ENCODE data around the gene NDUFA13. TPM values are rescaled to one million over a fixed set of nuclear protein-coding genes. Genes with fewer than 3 reads are reported as not detected.

Gene NDUFA13
- total and polyA plus RNA-seq, 12 donors, result 17.0 to 558 (median 326) TPM

DNA sequence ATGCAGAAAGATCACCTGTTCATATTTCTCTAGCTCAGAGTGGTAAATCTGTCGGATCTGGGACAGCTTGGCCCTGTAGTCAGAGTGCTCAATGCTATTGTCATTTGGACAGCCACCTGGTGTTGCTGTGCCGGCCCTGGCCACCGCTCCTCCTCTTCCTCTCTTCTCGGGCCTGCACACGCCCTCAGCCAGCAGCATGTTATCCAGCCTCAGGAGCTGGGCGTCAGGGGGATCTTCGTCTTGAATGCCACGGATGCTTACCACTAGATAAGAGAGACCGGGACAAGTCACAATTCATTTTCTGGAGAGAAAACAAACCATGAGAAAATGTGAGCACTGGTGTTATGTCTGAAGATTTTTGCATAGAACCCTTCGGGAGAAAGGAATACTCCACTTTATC, 54.5 kb downstream of the NDUFA13 start:
- Histone ChIP-seq H3K36me3 (replicated peaks in 1 of 2) (no peaks in the 10 kb centered on the region), H3K27ac (no peak overlapping the region), H3K9me3 (replicated peaks in 1 of 3) (no peaks in the 10 kb centered on the region), H3K4me3 (no peak overlapping the region), H3K27me3 (no peaks in the 10 kb centered on the region), H3K4me1 (replicated peaks in 1 of 2) (no peaks in the 10 kb centered on the region)
- intact Hi-C loops (cut with DNase I), result no loop called here
- TF ChIP-seq POLR2A (IDR thresholded peaks at IDR 0.05) (no peak), CTCF (IDR thresholded peaks at IDR 0.05) (no peak)
- 78 to 85% (median 79%) methylated on average over 7 to 10 of the region's 10 CpGs for WGBS, 4 donors
- no peak for DNase-seq

DNA sequence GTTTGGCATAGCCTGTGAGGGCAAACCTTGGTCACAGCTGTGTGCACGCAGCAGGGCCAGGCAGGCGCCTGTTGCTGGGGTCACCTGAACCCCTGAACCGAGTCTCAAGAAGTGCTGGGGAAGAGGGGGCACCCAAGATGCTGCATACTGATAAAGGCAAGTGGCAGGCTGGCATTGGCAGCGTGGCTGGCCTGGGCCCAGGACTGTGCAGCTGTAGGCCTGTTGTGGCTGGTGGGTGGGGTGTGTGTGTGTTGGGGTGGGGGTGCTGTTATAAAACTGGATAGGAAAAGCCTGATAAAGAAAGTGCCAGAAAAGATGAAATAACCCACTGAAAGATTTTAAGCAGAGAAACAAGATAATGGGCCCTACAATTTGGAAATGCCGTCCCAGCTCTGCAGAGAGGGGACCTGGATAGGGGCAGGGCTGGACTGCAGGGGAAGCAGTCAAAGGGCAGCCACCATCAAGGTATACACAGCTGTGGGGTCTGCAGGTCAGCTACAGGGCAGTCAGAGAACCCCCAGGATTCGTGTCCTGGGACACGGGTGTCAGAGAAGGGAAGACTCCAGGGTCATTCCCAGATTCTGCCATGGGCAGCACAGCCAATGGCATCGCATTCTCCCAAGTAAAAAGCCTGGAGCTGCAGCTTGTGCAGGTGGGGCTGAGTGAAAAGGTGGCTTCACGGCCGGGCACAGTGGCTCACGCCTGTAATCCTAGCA, 55.2 kb downstream of the NDUFA13 start:
- Histone ChIP-seq H3K27me3 (no peaks in the 10 kb centered on the region), H3K9me3 (replicated peaks in 1 of 3) (no peaks in the 10 kb centered on the region), H3K36me3 (replicated peaks in 1 of 2) (no peaks in the 10 kb centered on the region), H3K4me1 (replicated peaks in 1 of 2) (no peaks in the 10 kb centered on the region), H3K27ac (no peak overlapping the region), H3K4me3 (no peak overlapping the region)
- no peak for DNase-seq
- 78 to 87% (median 86%) methylated on average over 9 to 11 of the region's 11 CpGs for WGBS, 4 donors
- intact Hi-C loops (cut with DNase I), result no loop called here
- TF ChIP-seq POLR2A (IDR thresholded peaks at IDR 0.05) (no peak), CTCF (IDR thresholded peaks at IDR 0.05) (no peak)

- Histone ChIP-seq H3K36me3 (replicated peaks in 1 of 2) (no peaks in the 10 kb centered on the region), H3K4me3 (no peak overlapping the region), H3K27ac (no peak overlapping the region), H3K4me1 (replicated peaks in 1 of 2) (no peaks in the 10 kb centered on the region), H3K27me3 (no peaks in the 10 kb centered on the region), H3K9me3 (replicated peaks in 1 of 3) (no peaks in the 10 kb centered on the region)
- 79 to 91% (median 84%) methylated on average over 6 of the region's 6 CpGs for WGBS, 4 donors
- no peak for TF ChIP-seq POLR2A (IDR thresholded peaks at IDR 0.05)
- no peak for TF ChIP-seq CTCF (IDR thresholded peaks at IDR 0.05)
- intact Hi-C loops (cut with DNase I), result no loop called here
- no peak for DNase-seq
Measured at GRCh38 chr19:19575411-19575810, 59.4 kb downstream of the NDUFA13 start.

Other genes with a start within 250 kb of the NDUFA13 start
- 1 to 10 TPM in 2 of 9 donors, under 1 TPM in 3, not detected in 4; 0.28 to 1.1 (median 0.74) TPM for gene TM6SF2, start 242.9 kb upstream of the NDUFA13 start, total RNA-seq
- 1 to 10 TPM in 2 of 3 donors, under 1 TPM in 1; 0.26 to 5.3 (median 1.3) TPM for gene TM6SF2, start 242.9 kb upstream of the NDUFA13 start, polyA plus RNA-seq
- gene SUGP1, start 195.7 kb upstream of the NDUFA13 start, total RNA-seq, result 10 to 100 TPM; 25.5 to 74.7 (median 53.9) TPM
- gene SUGP1, start 195.7 kb upstream of the NDUFA13 start, polyA plus RNA-seq, result 100 to 1,000 TPM in 1 of 3 donors, 10 to 100 TPM in 2; 55.9 to 130 (median 91.0) TPM
- 10 to 100 TPM; 25.5 to 64.8 (median 48.8) TPM for gene MAU2, start 195.4 kb upstream of the NDUFA13 start, total RNA-seq
- 10 to 100 TPM; 14.9 to 41.3 (median 29.5) TPM for gene MAU2, start 195.4 kb upstream of the NDUFA13 start, polyA plus RNA-seq
- 100 to 1,000 TPM in 1 of 9 donors, 10 to 100 TPM in 8; 17.8 to 125 (median 65.3) TPM for gene GATAD2A, start 110.5 kb upstream of the NDUFA13 start, total RNA-seq
- 10 to 100 TPM; 17.0 to 35.1 (median 20.9) TPM for gene GATAD2A, start 110.5 kb upstream of the NDUFA13 start, polyA plus RNA-seq
- gene TSSK6, start 677 bp upstream of the NDUFA13 start, total RNA-seq, result 10 to 100 TPM in 1 of 9 donors, 1 to 10 TPM in 6, under 1 TPM in 2; 0.61 to 50.5 (median 3.5) TPM
- 1 to 10 TPM in 1 of 3 donors, under 1 TPM in 1, not detected in 1; 0.37 to 1.0 TPM for gene TSSK6, start 677 bp upstream of the NDUFA13 start, polyA plus RNA-seq
- 1 to 10 TPM in 5 of 9 donors, under 1 TPM in 4; 0.36 to 5.7 (median 1.1) TPM for gene YJEFN3, start 12.7 kb downstream of the NDUFA13 start, total RNA-seq
- gene YJEFN3, start 12.7 kb downstream of the NDUFA13 start, polyA plus RNA-seq, result 10 to 100 TPM in 1 of 3 donors, 1 to 10 TPM in 1, under 1 TPM in 1; 0.77 to 30.2 (median 6.1) TPM
- under 1 TPM in 2 of 9 donors, not detected in 7; 0.22 to 0.43 TPM for gene CILP2, start 22.0 kb downstream of the NDUFA13 start, total RNA-seq
- under 1 TPM in 2 of 3 donors, not detected in 1; 0.13 to 0.24 TPM for gene CILP2, start 22.0 kb downstream of the NDUFA13 start, polyA plus RNA-seq
- gene PBX4, start 102.5 kb downstream of the NDUFA13 start, total RNA-seq, result under 1 TPM in 6 of 9 donors, not detected in 3; 0.28 to 0.86 (median 0.66) TPM
- 1 to 10 TPM in 2 of 3 donors, not detected in 1; 2.9 to 6.3 TPM for gene PBX4, start 102.5 kb downstream of the NDUFA13 start, polyA plus RNA-seq
- gene LPAR2, start 112.0 kb downstream of the NDUFA13 start, total RNA-seq, result 1 to 10 TPM in 8 of 9 donors, under 1 TPM in 1; 0.95 to 5.1 (median 3.6) TPM
- 10 to 100 TPM in 1 of 3 donors, 1 to 10 TPM in 1, under 1 TPM in 1; 0.93 to 10.5 (median 3.8) TPM for gene LPAR2, start 112.0 kb downstream of the NDUFA13 start, polyA plus RNA-seq
- 10 to 100 TPM in 5 of 9 donors, 1 to 10 TPM in 3, under 1 TPM in 1; 0.44 to 17.0 (median 10.3) TPM for gene GMIP, start 127.4 kb downstream of the NDUFA13 start, total RNA-seq
- gene GMIP, start 127.4 kb downstream of the NDUFA13 start, polyA plus RNA-seq, result 10 to 100 TPM in 1 of 3 donors, 1 to 10 TPM in 2; 2.7 to 13.8 (median 3.2) TPM
- gene ATP13A1, start 147.5 kb downstream of the NDUFA13 start, total RNA-seq, result 100 to 1,000 TPM in 4 of 9 donors, 10 to 100 TPM in 5; 21.1 to 195 (median 78.3) TPM
- 100 to 1,000 TPM in 2 of 3 donors, 10 to 100 TPM in 1; 18.7 to 132 (median 103) TPM for gene ATP13A1, start 147.5 kb downstream of the NDUFA13 start, polyA plus RNA-seq
- 1 to 10 TPM; 1.3 to 9.8 (median 6.4) TPM for gene ZNF101, start 152.6 kb downstream of the NDUFA13 start, total RNA-seq
- gene ZNF101, start 152.6 kb downstream of the NDUFA13 start, polyA plus RNA-seq, result 10 to 100 TPM in 1 of 3 donors, 1 to 10 TPM in 2; 6.0 to 11.8 (median 6.2) TPM
- 1 to 10 TPM; 3.1 to 8.5 (median 4.2) TPM for gene ZNF14, start 216.9 kb downstream of the NDUFA13 start, total RNA-seq
- 1 to 10 TPM; 2.7 to 5.2 (median 3.9) TPM for gene ZNF14, start 216.9 kb downstream of the NDUFA13 start, polyA plus RNA-seq